NCI-H128 (cell line): ENCODE data around the gene FABP6.
"Not testable (repeated sequence)": the region's sequence is repeated elsewhere in the genome, so short reads cannot be mapped to it uniquely, and the experiment has no call there.

Experiments
- DNase-seq: peaks from one replicate; lab custom pipeline; 2025; ENCODE audit not compliant: unreplicated experiment; lab: John Stamatoyannopoulos, UW

FABP6 gene

DNA sequence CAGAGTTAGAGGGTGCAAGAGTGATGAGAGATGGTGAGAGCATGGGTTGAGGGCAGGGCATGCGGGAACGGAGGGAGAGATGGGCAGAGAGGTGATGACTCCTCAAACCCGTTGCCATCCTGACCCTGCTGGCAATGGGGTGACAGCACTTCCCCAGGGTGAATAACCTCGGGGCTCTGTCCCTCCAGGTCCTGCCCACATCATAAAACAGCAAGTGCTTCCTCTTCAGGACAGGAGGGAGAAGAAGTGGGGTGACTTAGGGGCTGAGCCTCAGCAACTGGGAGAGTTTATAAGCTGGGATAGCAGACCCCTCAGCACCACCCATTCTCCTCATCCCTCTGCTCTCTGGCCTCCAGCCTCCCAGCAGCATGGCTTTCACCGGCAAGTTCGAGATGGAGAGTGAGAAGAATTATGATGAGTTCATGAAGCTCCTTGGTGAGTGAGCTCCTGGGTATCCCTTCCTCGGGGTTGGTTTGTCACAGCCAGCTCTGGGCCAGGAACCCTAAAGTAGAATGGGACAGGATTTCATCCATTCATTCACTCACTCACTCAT, at the start of gene FABP6:
FABP6 (plus strand) TSS at position 317 of the 553 bp plus-strand sequence; CDS start at position 369, 52 bp downstream.
- DNase-seq, result no peak

DNA sequence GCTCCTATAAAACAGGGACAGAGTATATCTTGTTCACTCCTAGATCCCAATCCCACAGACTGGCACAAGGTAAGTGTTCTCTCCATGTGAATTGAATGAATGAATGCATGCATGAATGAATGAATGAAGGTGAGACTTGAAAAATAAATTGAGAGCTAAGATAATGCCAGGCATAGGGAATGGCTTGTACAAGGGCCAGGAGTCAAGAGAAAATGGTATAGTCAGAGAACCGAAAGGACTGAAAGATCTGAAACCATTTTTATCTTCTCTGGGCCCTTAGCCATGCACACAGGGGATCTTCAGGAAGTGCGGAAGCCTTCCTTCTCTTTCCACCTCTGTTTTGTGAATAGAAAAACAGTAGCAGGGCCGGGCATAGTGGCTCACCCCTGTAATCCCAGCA, 48.4 kb upstream of the FABP6 start:
- no peak for DNase-seq

- no peak for DNase-seq
Measured at GRCh38 chr5:160181965-160182622, 47.2 kb upstream of the FABP6 start.

DNA sequence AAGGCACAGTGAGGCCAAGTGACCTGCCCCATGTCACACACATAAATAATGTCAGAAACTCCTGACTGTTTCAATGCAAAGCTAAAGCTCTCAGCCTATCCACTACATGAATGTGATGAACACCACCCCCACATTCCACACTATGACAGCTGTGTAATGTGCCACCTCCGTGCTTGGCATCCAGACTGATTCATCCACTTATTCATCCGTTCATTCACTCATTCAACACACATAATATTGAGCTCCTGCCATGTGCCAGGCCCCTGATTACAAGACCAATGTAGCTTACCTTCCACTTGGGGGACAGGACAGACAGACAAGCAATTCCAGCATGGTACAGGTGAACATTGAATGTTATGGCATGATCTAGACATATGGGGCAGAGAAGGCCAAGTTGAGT, 46.2 kb upstream of the FABP6 start:
- no peak for DNase-seq

- no peak for DNase-seq
Measured at GRCh38 chr5:160185626-160186360, 43.5 kb upstream of the FABP6 start.

GRCh38 chr5:160186480-160186879, 42.8 kb upstream of the FABP6 start:
- DNase-seq, result no peak

DNA sequence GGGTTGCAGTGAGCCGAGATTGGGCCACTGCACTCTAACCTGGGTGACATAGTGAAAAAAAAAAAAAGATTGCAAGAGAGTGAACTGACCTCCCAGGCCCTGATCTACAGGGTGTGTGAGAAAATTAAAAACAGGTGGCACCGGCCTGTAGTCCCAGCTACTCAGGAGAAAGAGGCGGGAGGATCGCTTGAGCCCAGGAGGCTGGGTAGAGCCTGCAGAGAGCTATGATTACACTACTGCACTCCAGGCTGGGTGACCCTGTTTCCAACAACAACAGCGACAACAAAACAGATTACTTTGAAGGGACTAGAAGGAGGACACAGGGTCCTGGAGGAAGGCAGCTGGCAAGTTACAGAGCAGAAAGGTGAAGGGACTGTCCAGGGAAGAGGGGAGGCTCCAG, 42.2 kb upstream of the FABP6 start:
- DNase-seq, result no peak

DNA sequence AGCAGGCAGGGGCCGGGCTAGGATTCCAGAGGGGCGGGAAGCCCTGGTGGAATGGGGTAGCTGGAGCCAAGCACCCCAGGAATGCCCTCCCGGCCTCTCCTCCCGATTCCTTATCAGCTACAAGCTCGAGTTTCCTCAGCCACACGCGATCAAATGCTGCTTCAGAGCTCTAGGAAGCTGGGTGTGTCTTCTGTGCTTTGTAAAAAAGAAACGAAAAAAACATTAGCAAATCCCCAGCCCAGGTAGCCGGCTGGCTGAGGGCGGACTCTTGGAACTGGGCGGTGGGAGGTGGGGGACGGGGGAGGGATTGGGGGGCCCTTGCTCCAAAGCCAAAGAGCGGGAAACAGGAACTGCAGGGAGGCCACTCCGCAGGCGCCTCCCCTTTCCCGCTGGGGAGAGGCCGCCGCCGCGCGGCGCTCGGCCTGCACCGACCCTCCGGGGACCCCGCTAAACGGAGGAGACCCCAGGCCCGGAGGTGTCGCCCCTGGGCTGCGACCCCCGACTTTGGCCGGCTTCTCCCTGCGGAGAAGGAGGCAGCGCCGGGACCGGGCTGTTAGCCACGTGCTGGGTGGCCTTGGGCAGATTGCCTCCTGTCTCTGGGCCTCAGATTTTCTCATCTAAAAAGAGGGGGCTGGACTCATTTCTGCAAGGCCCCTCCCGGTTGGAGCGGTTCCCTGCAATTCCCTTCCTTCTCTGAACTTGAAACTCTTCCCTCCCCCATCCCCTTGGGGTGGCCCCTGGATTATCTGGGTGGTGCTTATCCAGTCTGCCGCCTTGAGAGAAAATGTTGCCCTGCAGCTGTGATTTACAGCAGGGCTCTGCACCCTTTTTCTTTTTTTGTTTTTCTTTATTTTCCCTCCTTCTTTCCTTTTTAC, 40.9 kb upstream of the FABP6 start:
- no peak for DNase-seq

- no peak for DNase-seq
Measured at GRCh38 chr5:160192424-160192823, 36.9 kb upstream of the FABP6 start.

- not testable (repeated sequence) for DNase-seq
Measured at GRCh38 chr5:160193076-160193475, 36.2 kb upstream of the FABP6 start.

- DNase-seq, result not testable (repeated sequence)
Measured at GRCh38 chr5:160193790-160194189, 35.5 kb upstream of the FABP6 start.

GRCh38 chr5:160197341-160198144, 31.8 kb upstream of the FABP6 start:
- DNase-seq, result no peak

- DNase-seq, result no peak
Measured at GRCh38 chr5:160198146-160198545, 31.2 kb upstream of the FABP6 start.

GRCh38 chr5:160198841-160199409, 30.4 kb upstream of the FABP6 start:
- DNase-seq, result no peak

- DNase-seq, result no peak
Measured at GRCh38 chr5:160199410-160199911, 29.8 kb upstream of the FABP6 start.

GRCh38 chr5:160207061-160207460, 22.2 kb upstream of the FABP6 start:
- DNase-seq, result no peak

DNA sequence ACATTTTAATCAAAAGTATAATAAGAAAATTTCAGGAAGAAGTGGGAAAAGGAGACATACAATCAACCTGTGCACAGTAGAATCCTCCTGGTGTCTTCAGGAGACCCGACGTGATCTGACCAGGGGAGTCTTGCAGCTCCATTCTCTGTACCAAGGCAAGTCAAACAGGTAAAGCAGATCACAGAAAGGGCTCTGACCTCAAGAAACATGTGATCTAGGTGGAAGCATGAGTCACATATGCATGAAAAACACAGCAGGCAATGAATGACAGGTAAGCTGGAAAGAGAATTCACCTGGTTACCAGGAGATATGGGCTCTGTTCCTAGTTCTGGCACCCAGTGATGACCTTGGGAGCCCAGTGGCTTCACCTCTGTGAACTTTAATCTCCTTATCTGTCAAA, 19.4 kb upstream of the FABP6 start:
- no peak for DNase-seq

DNA sequence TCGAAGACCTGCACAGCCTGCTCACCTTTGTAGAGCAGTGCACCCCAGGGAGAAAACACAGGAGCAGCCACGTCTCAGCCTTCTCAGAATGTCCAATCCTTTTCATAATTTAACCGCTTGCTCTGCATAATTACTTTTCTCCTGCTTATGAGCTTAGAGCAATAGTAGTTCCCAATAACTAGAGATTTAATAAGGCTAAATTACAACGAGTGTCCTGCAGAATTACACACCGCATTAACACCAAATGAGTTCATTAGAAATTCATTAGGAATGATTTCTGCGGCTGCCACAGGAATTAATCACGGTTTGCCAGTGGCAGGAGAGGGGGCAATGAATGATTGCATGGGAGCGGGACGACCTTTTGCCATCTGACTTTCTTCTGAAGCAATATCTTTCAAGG, 18.7 kb upstream of the FABP6 start:
- DNase-seq, result no peak

GRCh38 chr5:160211352-160211751, 18.0 kb upstream of the FABP6 start:
- no peak for DNase-seq

DNA sequence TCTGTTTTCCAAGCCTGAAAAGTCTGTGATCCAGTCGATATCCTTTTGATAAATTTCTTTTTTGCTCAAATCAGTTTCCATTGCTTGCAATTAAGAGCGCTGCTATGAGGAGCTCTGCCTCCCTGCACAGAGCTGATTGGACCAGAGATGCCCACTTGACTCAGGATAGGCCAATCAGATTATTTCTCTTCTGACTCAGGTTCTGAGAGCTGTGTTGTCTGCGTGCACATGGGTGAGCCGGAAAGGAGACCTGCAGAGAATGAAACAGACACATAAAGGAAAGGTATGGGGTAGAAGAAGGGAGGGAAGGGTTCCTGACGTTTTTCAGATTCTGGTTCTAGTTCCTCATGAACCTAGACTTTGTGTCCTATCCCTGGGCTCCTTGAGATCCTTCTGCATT, 15.8 kb upstream of the FABP6 start:
- no peak for DNase-seq
